Islet of Langerhans (tissue), 1 donor: ENCODE results near the gene RAP1GDS1.
"Not testable (repeated sequence)": the region's sequence is repeated elsewhere in the genome, so short reads cannot be mapped to it uniquely, and the experiment has no call there.

Experiments used
- FAIRE-seq: peaks from one replicate; lab custom pipeline; 2011; peaks lifted over from hg19 to GRCh38; lab: Jason Lieb, UNC

The RAP1GDS1 gene

DNA sequence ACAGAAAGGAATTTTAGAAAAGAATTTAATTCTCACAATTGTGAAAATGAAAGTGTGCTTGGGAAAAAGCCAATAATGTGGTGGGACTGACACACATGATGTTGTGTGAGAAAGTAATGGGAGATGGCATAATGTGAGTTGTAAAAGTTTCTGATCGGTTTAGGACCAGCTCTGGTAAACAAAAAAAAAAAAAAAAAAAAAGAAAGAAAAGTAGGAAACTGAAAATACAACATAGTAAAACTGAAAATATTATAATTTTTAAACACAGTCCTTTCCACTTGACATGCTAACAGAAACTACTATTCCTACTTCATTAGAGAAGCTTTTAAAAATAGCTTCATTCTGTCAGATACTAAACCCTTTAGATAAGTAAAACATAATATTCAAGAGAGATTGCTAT is 28.2 kb downstream of the RAP1GDS1 start:
- no peak for FAIRE-seq

- FAIRE-seq, result no peak
These were observed 29.3 kb downstream of the RAP1GDS1 start for GRCh38 chr4:98290511-98290910.

- FAIRE-seq, result no peak
These were observed 32.1 kb downstream of the RAP1GDS1 start for GRCh38 chr4:98293104-98293887.

GRCh38 chr4:98298022-98298421 is 36.8 kb downstream of the RAP1GDS1 start:
- no peak for FAIRE-seq

DNA sequence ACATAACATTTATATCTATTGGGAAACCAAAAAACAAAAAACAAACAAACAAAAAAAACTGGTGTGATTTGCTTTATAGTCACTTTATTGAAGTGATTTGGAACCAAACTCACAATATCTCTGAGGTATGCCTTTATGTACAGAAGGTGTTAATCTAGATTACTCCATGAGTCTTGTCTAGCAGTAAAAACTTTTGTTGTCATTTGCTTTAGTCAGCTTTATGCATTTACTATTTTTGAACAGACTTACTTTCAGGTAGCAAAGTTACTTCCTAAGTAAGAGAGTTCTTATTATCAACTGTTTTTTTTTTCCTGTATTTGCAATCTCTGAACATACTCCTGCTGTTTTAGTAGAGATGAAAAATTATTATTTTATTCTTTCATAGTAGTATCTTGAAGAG is 39.5 kb downstream of the RAP1GDS1 start:
- no peak for FAIRE-seq

- FAIRE-seq, result no peak
These were observed 44.4 kb downstream of the RAP1GDS1 start for GRCh38 chr4:98305576-98305975.

GRCh38 chr4:98310867-98311266 is 49.7 kb downstream of the RAP1GDS1 start:
- FAIRE-seq, result no peak

GRCh38 chr4:98311656-98312055 is 50.5 kb downstream of the RAP1GDS1 start:
- FAIRE-seq, result no peak

DNA sequence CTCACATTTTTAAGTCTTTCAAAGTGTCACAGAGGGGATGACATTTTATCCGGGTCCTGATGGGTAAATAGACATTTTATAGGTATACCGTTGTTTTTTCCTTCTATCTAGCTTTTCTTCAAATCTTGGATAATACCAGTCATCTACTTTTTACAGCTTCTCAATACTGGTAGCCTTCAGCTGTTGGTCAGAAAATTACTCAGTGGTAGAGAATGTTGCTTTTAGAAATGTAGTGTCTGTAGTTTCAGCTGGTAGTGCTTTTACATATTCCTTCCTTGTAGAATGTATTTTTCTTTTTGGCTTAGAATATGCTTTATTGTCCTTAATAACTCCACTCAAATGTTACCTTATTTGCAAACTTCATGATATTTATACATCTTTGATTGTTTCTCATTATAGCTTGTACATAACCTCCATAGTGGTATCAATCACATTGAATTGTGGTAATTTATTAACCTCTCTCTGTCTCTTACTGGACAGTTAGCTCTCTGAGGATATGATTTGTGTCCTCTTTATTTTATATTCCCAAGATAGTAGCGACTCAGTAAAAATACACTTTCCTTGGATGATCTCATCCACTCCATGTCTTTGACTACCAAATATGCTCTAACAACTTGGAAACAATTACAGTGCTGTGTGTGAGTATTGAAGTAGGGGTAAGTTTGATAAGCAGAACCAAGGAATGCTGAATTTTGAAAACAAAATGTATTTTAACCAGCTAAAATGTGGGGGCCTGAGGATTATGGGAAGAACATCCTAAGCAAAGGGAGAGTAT is 53.8 kb downstream of the RAP1GDS1 start:
- FAIRE-seq, result no peak

DNA sequence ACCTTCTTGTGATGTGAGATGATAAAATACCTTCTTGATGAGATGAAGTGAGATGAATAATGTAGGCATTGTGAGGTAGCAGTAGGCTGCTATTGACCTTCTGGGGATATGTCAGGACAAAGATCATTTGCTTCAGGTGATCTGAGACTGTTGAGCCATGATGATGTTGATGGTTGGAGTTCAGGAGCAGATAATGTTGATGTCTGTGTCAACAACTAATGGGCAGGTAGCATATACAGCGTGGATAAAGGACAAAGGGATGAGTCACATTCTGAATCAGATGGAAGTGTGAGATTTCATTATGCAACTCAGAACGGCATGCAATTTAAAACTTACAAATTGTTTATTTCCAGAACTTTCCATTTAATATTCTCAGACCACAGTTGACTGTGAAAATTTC is 57.3 kb downstream of the RAP1GDS1 start:
- no peak for FAIRE-seq

GRCh38 chr4:98319021-98319420 is 57.8 kb downstream of the RAP1GDS1 start:
- FAIRE-seq, result no peak

DNA sequence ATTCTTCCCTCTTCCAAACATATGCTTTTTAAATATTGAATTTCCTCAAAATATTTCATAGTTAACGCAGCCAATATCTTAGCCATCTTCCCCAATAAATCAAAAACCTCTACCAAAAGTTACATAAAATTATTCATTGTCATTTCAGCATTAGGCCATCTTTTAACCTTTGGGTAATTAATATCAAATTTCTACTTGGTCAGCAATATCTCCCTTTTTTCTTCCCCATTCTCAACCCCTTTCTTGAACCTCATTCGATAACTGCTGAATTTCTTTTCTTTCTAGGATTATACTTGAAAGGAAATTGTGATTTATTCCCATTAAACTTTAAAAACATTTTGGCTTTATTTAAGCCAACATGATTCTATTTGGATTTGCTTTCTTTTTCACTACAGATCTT is 65.0 kb downstream of the RAP1GDS1 start:
- FAIRE-seq, result no peak

GRCh38 chr4:98327694-98328093 is 66.5 kb downstream of the RAP1GDS1 start:
- no peak for FAIRE-seq

DNA sequence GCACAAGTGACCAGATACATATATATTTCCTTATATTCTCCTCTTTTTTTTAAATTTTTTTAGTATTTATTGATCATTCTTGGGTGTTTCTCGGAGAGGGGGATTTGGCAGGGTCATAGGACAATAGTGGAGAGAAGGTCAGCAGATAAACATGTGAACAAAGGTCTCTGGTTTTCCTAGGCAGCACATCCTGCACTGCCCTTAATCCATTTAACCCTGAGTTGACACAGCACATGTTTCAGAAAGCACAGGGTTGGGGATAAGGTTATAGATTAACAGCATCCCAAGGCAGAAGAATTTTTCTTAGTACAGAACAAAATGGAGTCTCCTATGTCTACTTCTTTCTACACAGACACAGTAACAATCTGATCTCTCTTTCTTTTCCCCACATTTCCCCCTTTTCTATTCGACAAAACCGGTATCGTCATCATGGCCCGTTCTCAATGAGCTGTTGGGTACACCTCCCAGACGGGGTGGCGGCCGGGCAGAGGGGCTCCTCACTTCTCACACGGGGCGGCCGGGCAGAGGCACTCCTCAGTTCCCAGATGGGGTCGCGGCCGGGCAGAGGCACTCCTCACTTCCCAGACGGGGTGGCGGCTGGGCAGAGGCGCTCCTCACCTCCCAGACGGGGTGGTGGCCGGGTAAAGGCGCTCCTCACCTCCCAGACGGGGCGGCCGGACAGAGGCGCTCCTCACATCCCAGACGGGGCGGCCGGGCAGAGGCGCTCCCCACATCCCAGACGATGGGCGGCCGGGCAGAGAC is 68.9 kb downstream of the RAP1GDS1 start:
- FAIRE-seq, result not testable (repeated sequence)

GRCh38 chr4:98332017-98332416 is 70.8 kb downstream of the RAP1GDS1 start:
- no peak for FAIRE-seq

GRCh38 chr4:98334461-98334860 is 73.3 kb downstream of the RAP1GDS1 start:
- no peak for FAIRE-seq

- no peak for FAIRE-seq
These were observed 77.7 kb downstream of the RAP1GDS1 start for GRCh38 chr4:98338761-98339438.

DNA sequence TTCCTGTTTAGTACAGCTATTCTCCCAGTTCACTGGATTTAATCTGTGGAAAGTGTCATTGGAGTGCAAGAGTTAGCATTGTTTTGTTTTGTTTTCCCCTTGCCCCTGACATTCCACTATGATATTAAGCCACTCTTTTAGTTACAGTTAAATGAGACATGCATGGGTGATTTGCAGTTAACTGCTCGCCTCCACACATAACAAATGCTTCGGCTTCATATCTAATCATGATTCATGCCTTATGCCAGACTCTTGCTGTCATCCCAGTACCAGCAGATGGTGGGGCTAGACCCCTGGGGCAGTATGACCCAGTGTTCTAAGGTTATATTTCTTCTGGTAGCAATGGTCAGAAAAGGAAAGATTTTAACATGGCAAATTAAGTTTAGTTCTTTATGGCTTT is 80.1 kb downstream of the RAP1GDS1 start:
- no peak for FAIRE-seq

GRCh38 chr4:98343626-98344025 is 82.4 kb downstream of the RAP1GDS1 start:
- FAIRE-seq, result no peak

DNA sequence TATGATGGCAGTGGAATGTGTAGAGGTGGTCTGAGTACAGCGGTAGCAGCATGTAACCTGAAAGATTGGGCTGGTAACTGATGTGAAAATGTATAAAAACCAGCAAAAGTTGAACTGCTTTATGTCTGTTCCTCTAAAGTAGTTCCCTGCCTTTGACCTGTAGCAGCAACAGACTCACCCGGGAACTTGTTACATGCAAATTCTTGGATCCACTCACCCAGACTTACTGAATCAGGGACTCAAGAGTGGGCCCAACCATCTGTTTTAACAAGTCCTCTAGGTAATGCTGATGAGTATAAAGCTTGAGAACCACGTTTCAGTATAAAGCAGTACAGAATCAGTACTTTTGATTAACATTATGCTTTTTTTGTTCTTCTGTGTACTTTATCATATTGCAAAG is 84.7 kb downstream of the RAP1GDS1 start:
- no peak for FAIRE-seq

DNA sequence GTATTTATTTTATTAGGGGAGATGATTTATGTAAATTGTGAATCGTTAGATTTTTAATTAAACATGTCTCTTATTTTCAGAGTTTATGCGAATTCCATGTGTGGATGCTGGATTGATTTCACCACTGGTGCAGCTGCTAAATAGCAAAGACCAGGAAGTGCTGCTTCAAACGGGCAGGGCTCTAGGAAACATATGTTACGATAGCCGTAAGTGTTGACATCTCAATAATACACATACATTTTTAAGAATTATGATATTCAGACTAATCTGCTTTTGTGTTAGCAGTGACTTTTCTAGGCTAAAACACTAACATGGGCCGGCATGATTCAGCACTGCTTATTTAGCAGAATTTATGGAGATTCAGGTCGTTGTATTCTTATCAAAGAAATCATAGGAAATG is 91.2 kb downstream of the RAP1GDS1 start:
- no peak for FAIRE-seq

DNA sequence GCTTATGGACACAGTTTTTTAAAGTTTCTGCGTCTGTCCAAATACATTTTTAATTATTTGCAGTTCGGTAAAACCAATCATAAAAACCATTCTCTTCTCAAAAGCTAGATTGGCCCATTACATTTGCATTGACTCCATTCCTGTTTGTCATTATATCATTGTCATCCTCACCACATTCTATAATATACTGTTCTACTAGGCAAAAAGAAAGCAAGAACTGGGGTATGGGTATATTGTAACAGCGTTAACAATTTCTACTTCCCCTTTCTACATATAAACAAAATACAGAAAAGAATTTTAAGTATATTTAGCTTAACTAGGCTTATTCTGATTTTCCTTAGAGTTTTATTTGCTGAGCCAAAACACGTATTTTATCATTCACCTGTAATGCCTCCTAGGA is 91.8 kb downstream of the RAP1GDS1 start:
- FAIRE-seq, result no peak
